ENCODE data around the gene CBLL1.

DNA sequence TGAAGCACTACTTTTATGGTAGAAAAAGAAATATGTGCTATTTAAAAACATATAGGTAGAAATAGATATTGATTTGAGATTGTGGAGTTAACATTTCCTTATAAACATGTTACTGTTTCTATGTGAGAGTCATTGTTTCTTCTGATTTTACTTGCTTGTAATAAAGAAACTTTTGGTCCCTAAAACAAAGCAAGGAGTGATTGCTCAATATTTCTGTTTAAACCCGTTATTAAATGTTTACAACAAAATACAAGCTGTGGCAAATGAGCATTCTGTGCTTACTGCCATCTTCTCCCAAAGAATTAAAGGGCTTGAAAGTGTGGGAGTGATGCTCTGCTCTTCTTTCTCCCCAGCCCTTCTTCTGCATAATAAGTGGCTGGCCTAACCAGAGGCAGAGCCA is 22.7 kb upstream of the CBLL1 start:
- TF ChIP-seq POLR2A (IDR thresholded peaks at IDR 0.05; ENCODE audit: borderline replicate concordance, extremely low read depth, insufficient read depth, insufficient read length) (no peak), REST (IDR thresholded peaks at IDR 0.05; ENCODE audit: low read depth) (no peak), SRF (IDR thresholded peaks at IDR 0.05; ENCODE audit: low read depth) (no peak), CEBPB (IDR thresholded peaks at IDR 0.05; ENCODE audit: low read depth) (no peak), JUND (IDR thresholded peaks at IDR 0.05) (no peak), POLR2AphosphoS5 (IDR thresholded peaks at IDR 0.05; ENCODE audit: low read depth, low read length) (no peak), EGR1 (IDR thresholded peaks at IDR 0.05; ENCODE audit: low read depth) (no peak)
- TF ChIP-seq, protein P1, sequence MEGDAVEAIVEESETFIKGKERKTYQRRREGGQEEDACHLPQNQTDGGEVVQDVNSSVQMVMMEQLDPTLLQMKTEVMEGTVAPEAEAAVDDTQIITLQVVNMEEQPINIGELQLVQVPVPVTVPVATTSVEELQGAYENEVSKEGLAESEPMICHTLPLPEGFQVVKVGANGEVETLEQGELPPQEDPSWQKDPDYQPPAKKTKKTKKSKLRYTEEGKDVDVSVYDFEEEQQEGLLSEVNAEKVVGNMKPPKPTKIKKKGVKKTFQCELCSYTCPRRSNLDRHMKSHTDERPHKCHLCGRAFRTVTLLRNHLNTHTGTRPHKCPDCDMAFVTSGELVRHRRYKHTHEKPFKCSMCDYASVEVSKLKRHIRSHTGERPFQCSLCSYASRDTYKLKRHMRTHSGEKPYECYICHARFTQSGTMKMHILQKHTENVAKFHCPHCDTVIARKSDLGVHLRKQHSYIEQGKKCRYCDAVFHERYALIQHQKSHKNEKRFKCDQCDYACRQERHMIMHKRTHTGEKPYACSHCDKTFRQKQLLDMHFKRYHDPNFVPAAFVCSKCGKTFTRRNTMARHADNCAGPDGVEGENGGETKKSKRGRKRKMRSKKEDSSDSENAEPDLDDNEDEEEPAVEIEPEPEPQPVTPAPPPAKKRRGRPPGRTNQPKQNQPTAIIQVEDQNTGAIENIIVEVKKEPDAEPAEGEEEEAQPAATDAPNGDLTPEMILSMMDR (IDR thresholded peaks at IDR 0.05 in 2 of 3, conservative IDR thresholded peaks at IDR 0.05 in 1 of 3; ENCODE audit: borderline replicate concordance in 1 of 3, insufficient read depth in 1 of 3, low read depth in 2 of 3, low read length in 2 of 3) = no peak
